ENCODE results near the gene DPEP1.
"Not testable (repeated sequence)": the region's sequence is repeated elsewhere in the genome, so short reads cannot be mapped to it uniquely, and the experiment has no call there.

The DPEP1 gene

DNA sequence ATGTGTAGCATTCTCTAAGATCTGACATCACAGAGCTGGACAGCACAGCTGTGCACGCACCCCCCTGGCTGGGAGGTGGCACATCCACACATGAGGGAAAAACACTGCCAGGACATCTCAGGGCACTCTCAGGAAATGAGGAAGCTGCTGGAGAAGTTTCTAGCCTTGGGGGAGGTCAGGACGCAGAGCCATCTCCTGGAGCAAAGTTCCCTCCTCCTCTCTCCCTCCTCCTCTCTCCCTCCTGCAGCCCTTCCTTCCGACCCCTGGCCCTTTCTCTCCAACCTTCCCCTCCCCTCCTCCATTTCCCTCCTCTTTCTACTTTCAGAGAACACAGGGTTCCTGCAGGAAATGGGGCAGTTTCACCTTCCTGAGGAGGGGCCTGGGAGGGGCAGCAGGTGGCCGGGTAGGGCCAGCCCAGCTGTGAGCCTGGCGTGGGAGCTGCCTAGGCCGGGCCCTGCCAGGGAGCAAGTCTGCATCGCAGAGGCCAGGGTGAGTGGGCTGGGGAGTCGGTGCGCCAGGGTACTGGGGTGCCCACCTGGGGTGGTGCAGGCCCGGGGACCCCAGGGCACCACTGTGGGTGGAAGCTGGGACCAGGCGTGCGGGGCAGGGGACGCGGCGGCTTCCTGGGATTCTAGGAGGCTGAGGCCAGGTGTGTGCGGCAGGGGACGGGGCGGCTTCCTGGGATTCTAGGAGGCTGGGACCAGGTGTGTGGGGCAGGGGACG is at the start of gene DPEP1:
TSS of gene DPEP1 (plus strand) at position 412 of the 723 bp plus-strand sequence. CDS start 16,769 bp downstream, outside the sequence.
- DNase-seq (ENCODE audit: low spot score), result no peak

DNA sequence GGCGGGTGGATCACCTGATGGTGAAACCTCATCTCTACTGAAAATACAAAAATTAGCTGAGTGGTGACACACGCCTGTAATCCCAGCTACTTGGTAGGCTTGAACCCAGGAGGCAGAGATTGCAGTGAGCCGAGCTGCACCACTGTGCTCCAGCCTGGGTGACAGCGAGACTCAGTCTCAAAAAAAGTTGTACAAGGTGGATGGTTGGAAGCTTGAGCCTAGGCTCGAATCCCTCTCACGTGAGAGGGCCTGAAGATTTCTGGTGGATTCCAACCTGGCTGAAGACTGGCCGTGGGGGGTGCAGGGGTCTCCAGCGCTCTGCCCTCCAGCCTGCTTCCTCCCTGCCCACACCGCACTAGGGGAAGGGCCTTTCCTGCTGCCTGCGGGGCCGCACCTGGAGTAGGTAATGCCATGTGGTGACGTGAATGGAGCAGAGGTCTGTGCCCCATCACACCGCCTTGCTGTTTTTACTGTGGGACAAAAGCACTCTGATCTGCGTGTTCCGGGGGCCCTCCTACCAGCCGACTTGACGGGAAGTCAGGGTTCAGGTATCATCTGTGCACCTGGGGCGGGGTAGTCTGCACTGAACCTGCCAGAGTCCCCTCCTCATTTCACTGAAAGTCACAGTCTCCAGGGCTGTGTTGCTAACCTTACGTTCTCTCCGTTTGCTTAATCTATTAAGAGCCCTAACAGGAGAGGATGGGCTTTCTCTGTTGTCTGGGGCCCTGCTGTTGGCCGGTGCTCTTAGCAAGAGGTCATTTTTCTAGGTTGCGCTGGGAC is 48.8 kb upstream of the DPEP1 start:
- DNase-seq (ENCODE audit: low spot score), result no peak

DNA sequence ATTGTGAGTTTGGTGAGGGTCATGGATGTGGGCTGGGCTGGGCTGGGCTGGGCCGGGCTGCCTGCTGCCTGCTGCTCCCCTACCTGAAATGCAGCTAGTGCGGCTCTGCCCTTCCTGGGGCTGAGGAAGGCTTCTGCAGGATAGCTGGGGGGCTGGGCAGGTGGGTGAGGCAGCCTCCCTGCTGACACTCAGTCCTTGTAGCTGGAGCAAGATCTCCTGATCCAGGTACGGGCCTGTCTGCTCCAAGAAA is 48.3 kb upstream of the DPEP1 start:
- DNase-seq (ENCODE audit: low spot score), result no peak

DNA sequence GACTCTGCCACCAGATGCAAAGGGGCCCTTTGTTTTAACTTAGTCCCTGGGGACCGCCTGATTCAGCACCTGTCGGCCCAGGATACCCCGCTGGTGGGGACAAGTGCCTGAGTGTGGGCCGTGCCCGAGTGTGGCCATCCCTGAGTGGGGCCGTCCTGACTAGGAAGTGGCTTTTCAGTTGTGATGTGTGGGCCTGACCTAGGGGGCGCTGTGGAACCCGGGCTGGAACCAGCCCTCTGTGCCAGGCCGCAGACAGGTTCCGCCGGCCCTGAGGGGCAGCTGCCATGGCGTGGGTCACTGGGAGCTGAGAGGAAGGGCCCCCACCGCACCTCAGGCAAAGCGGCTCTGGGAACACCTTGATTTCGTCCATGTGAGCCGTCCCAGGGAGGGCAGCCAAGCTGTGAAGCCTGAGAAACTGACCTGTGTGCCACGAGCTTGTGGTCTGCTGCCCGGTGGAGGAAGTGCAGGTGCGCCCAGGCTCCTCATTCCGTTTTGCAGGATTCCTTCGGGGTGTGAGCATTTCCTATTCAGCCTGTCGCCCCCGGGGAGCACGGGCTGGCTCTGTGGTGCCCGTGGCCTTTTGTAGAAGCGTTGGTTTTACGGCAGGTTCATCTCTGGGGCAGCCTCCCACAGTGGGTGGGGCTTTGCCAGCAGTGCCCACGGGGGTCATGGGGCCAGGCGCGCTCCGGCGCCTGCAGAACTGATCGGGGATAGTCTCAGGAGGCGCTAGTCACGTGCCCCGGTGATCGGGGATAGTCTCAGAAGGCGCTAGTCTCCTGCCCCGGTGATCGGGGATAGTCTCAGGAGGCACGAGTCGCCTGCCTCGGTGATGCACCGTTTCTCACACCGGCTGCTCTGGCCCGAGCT is 47.7 kb upstream of the DPEP1 start:
- peak; percentile 39 for DNase-seq (ENCODE audit: low spot score)

DNA sequence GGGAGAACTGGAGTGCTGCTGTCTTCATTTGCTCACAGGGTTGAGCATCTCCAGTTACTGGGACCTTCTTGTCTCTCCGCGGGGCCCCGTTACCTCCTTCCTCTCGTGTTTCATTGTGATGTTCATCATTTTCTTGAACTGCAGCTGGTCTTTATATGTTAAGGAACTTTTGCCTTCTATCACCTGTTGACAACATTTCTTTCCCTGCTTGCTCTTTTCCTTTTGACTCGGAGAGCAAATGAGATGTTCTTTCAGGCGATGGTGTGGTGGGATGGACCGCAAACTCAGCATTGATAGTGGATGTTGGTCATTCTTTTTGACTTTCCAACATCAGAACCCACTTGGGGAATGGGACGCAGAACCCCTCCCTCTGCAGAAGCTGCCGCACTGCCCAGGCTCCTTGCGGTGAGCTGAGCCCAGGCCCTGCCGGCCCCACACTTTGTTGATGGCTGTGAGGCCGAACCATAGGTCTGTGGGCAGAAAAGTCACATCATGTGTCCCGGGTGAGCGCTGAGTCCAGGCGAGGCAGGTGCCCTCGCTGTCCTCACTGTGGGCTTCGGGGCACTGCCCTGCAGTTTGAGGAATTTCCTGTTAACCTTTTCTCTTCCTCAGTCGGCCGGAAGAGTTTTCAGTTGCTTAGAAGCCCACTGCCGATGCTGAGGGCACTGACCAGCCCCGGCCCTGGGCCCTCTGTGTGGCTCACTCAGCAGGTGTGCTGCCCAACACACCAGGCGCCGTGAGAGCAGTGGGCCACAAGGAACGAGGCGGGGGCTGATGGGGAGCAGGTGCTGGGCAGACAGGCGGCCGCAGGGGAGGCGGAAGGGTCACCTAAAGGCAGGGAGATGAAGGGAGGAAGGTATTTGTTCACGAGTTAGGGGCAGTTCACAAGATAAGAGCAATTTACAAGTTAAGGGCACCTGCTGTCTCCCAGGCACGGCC is 45.5 kb upstream of the DPEP1 start:
- no peak for DNase-seq (ENCODE audit: low spot score)

DNA sequence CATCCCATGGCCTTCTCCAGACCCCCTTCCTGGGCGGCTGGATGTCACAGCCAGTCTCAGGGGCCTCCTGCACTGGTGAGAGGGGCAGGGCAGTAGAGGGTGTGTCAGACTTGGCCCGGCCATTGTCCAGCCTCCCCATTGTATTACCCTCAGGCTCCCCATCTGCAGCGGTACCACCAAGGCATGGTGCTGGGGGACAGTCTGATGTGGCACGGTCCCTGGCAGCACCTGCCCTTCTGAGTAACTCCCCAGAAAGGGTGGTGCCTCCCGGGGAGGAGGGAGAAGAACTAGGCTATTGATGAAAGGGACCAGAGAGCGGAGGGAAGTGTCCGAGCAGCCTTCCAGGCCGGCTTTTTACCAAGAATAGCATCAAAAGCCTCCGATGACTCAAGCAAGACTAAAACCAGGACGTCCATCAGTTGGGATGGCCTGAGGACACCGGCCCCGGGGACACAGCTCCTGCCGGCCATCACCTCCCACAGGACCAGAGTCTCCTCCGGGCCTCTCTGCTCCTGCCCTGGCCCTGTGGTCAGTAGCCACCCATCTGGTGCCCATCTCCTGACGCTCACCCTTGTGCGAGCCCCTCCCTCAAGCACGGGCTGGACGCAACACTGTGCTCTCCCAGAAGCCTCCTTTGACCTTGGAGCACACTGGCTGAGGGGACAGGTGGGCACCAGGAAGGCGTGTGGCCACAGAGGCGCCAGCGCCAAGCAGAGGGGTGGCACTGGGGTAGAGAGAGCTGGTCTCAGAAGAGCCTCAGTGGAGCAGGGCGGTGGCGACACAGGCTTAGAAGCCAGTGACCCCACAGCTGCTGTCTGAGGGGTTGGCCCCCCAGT is 43.7 kb upstream of the DPEP1 start:
- no peak for DNase-seq (ENCODE audit: low spot score)

DNA sequence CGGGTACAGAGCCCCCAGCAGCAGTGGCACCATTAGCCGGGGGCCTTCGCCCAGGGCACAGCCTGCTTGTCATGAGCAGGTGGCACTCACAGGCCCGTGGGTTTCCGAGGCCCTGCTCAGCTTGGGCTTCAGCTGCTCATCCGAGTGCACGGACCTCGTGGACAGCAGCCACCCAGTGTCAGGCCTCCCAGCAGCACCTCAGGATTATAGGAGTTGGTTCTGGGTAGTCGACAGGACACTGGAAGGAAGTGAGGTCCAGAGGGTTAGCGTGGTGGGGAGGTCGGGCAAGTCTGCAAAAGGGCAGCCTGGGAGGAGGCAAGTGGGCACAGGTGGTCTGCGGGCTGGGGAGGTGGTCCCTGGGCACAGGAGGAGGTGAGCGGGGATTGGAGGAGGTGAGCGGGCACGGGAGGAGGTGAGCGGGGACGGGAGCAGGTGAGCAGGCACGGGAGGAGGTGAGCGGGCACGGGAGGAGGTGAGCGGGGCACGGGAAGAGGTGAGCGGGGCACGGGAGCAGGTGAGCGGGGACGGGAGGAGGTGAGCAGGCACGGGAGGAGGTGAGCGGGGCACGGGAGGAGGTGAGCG is 43.0 kb upstream of the DPEP1 start:
- no peak for DNase-seq (ENCODE audit: low spot score)

DNA sequence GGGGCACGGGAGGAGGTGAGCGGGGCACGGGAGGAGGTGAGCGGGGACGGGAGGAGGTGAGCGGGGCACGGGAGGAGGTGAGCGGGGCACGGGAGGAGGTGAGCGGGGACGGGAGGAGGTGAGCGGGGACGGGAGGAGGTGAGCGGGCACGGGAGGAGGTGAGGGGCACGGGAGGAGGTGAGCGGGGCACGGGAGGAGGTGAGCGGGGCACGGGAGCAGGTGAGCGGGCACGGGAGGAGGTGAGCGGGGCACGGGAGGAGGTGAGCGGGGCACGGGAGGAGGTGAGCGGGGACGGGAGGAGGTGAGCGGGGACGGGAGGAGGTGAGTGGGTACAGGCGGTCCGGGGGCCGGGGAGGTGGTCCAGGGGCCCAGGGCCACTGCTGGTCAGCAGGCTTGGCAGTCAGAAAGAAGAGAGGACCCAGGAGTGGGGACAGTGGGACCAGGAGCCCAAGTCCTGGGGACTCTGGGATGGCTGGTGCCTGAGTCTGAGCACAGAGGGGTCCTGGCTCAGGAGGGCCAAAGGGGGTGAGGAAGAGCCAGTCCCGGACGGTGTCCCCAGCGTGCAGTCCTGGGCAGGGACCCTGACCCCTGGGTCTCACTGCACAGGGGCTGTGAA is 42.4 kb upstream of the DPEP1 start:
- not testable (repeated sequence) for DNase-seq (ENCODE audit: low spot score)

DNA sequence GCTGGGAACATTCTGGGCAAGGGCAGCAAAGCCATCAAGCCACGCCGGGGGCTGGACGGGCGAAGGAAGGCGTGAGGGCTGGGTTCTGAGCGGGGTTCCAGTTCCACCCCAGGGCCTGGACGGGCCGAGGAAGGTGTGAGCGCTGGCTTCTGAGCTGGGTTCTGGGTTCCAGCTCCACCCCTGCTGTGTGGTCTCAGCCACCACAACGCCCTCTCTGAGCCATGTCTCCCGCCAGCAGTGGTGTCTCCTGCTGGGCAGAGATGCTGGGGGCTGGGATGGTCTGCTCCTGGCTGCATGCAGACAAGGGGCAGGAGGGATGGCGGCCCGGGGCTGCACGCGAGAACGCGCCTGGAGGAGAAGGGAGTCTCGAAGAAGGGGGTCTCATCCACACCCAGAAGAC is 41.8 kb upstream of the DPEP1 start:
- DNase-seq (ENCODE audit: low spot score), result no peak

DNA sequence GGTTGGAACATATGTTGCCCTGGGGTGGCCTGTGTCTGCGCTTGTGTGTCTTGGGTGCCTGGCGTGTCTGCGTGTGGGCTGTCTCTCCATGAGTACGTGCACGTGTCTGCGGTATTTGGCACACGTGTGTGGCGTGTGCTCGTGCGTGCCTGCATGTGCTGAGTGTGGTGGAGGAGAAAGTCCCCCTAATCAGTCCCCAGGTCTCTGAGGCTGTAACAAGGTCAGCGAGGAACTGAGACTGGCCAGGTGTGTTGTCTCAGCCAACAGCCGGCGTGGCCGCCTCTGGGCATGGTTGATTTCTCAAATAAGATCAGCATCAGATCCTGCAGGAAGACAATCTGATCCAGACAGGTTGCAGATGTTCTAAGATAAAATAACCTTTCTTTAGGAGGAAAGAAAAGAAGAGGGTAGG is 41.4 kb upstream of the DPEP1 start:
- no peak for DNase-seq (ENCODE audit: low spot score)

DNA sequence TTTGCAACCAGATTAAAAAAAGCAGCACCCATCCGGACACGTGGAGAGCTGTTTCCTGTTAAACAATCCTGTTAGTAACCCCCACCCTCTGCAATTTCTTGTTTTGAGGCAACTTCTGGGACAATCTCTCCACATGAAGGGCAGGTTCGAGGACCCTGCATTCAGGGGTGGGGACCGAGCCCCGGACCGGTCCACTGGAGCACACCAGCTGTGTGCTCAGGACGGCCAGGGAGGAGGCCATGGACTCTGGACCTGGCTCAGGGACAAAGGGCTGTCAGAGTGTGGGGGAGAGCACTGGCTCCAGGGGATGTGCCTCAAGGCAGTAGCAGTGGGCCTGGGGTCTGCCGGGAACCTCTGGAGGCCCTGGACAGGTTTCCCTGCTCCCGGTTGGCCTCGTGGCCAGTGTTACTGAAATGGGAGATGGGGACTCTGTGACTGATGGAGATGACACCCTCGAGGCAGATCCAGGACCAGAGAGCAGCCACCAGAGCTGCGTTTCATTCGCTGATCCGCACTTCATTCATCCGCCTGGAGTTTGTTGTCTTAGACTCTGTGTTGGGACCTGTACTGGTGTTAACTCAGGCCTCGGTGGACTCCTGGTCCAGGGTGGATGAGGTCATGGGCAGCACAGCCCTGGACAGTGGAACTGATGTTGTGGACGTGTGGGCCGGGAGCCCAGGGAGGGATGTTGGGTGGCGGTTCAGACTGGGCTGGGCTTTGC is 40.8 kb upstream of the DPEP1 start:
- no peak for DNase-seq (ENCODE audit: low spot score)

DNA sequence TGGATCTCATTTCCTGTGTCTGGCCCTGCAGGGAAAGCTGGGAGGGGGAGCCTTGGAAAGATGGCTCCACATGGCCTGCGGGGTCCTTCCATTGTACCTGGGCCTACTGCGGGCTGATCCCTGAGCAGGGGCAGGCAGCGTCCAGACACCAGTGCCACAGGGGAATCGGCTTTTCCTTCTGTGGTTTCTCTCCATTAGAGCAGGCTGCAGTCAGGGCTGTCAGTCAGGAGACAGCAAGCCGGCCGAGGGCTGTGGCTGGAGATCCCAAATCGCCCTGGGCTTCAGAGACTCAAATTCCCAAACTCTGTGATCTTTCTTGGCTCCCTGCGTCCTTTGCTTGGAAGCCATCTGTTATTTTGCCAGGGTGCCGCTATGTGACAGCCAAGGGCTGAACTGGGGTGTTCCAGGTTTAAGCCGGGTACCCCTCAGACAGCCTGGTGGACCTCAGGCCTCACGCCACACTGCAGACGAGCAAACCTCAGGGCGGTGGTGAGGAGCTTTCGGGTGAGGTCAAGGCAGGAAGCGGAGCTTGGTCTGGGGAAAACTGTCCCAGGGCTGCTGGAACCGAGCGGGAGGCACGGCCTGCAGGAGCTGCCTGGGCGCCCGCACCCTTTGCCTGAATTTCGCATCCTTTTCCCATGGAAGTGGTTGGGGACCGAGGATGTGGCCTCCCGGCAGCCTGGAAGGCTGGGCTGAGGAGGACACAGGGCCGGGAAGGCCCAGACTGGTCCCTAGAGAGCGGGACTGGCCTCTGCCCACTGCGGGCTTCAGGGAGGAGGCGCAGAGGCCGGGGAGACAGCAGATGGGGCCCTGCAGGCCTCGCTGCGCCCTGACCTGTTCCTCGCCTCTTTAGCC is 39.4 kb upstream of the DPEP1 start:
- DNase-seq (ENCODE audit: low spot score), result no peak

DNA sequence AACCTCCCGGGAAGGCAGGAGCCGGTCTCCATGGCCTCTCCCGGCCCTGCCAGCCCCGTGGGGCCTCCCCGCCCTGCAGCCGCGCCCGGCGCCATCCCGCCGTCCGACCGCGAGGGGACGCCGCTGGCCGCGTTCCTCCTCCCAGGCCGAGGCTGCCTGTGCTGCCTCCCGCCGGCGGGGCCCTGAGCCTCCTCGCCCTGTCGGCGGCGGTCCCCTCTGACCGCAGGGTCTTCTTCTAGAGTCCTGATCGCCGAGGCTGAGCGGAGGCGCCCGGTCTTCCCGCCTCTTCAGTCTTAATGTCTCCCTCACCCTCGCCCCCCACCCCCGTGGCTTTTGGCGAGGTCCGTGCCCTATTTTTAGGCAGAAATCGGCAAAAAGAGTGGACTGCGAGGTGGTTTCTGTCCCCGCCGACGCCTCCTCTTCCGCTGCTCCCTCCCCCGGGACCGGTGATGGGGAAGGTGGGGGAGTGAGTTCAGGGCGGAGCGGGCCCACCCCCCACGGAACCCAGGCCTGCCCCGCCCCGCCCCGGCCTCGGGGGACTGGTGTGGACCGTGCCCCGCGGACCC is 38.7 kb upstream of the DPEP1 start:
- no peak for DNase-seq (ENCODE audit: low spot score)

DNA sequence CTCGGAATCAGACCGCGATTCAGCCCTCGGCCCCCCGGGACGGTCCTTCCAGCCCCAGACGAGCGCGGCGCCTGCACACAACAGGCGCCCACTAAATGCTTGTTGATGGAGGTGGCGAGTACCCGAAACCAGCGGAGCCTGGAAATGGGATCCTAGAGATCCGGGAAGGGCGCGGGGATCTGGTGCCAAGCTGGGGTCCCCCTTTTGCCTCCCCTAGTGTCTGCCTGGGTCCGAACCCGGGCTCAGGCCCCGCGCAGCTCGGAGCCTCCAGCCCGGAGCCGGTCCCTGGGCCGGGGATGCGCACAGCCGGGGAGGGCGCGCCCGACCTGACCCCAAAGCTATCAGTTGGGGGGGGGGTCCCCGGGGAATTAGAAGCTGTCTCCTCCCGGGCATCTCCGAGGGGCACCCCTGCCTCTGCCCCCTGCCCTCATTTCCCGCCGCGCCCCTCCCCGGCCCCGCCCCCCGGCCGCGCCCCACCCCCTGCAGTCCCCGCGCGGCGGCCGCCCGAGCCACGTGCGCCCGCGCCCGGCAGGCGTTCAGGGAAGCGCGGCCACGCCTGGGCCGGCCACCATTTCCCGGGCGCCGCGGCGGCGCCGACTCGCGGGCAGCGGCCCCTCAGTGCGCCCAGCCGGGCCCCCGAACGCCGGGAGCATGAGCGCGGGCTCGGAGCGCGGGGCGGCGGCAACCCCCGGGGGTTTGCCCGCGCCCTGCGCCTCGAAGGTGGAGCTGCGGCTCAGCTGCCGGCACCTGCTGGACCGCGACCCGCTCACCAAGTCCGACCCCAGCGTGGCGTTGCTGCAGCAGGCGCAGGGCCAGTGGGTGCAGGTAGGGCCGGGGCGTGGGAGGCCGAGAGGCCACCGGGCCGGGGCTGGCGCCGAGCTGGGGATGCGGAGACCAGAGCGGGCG is 37.9 kb upstream of the DPEP1 start, which contains the start of gene CPNE7:
TSS of gene CPNE7 (plus strand) at position 512 of the 906 bp plus-strand sequence. CDS start at position 652, 140 bp downstream.
- no peak for DNase-seq (ENCODE audit: low spot score)

DNA sequence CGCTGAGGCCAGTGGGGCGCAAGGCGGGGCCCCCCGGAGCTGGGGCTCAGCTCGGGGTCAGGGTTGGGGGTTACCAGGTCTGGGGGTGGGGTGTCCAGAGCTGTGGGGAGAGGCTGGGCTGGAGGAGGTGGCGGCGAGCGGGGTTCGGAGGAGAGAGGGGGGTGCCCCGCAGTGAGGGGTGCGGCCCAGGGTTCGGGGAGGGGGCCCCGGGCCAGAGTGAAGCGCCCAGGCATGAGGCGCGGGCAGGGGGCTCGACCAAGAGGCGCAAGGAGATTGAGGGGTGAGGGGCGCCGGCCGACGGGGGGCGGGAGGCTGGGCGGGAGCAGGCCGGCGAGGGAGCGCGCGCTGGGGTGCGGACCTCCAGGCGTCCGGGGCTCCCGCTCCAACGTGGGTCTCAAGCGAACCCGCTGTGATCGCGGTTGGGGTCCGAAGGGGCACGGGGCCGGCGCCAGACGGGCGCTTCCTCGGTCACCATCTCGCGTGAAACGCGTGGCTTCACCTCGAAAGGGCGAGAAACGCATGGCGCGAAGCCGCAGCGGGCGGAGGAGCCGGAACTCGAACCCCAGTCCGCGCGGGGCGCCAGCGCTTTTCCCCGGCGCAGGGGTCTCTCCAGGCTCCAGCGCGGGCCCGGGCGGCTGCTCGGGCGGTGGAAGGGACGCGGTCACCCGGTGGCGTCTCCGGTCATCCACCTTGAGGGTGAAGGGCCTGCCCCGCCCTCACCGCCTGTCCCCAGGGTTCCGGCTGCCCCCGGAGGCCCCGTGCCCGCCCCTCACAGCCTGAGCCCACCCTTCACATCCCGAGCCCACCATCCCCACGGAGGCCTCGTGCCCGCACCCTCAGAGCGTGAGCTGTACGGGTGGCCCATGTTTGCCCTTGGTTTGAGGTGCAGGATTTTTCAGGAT is 37.0 kb upstream of the DPEP1 start:
- no peak for DNase-seq (ENCODE audit: low spot score)

Data from hematopoietic multipotent progenitor cell treated with erythropoietin and hydrocortisone succinate and interleukin-3 and kit ligand, for 15 days (in vitro differentiated cells).